Fibroblast of the aortic adventitia (primary cell): ENCODE measurements around the gene CTDSP1. TPM values are rescaled to one million over a fixed set of nuclear protein-coding genes. Genes with fewer than 3 reads are reported as not detected.
A peak's percentile ranks its signal among the peaks of the same experiment; 100 is the strongest.

ENCODE experiments used
- DNase-seq: peaks from one replicate; pipeline ENCODE4 v3.0.0-alpha.2; 2010; ENCODE audit warnings: low read depth
- H3K4me3 ChIP-seq: 2 replicates; pipeline ENCODE4 v1.5.1; 2011; ENCODE audit warnings: low read depth, mild to moderate bottlenecking, control low read depth, low read length, moderate library complexity
- total RNA-seq: library from RNA; depleted of rRNA; stranded (reverse); fragments of >200 nt; gene quantifications from 2 replicates; pipeline ENCODE4 v1.2.3, GENCODE V29; 2012; ENCODE audit warnings: low replicate concordance
- TF ChIP-seq, protein P1 (sequence below): IDR thresholded peaks from 2 replicates; pipeline ENCODE4 v1.5.1; 2011; ENCODE audit warnings: mild to moderate bottlenecking, low read length, control low read depth, inconsistent platforms; ENCODE audit not compliant: insufficient read depth

The CTDSP1 gene
- total RNA-seq, 1 donor: 70.4 TPM

DNA sequence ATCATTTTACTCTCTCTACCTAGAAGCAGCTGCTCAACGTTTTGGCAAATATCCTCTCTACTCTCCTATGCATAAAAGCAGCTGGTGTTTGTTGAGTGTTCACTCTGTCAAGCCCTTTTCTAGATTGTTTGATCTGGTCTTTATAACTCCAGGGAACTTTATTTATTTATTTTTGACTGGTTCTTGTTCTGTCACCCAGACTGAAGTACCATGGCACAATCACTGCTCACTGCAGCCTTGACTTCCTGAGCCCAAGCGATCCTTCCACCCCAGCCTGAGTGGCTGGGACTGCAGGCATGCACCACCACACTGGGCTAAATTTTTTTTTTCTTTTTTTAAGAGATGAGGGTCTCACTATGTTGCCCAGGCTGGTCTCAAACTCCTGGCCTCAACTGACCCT is 30.3 kb upstream of the CTDSP1 start:
- TF ChIP-seq, protein P1, sequence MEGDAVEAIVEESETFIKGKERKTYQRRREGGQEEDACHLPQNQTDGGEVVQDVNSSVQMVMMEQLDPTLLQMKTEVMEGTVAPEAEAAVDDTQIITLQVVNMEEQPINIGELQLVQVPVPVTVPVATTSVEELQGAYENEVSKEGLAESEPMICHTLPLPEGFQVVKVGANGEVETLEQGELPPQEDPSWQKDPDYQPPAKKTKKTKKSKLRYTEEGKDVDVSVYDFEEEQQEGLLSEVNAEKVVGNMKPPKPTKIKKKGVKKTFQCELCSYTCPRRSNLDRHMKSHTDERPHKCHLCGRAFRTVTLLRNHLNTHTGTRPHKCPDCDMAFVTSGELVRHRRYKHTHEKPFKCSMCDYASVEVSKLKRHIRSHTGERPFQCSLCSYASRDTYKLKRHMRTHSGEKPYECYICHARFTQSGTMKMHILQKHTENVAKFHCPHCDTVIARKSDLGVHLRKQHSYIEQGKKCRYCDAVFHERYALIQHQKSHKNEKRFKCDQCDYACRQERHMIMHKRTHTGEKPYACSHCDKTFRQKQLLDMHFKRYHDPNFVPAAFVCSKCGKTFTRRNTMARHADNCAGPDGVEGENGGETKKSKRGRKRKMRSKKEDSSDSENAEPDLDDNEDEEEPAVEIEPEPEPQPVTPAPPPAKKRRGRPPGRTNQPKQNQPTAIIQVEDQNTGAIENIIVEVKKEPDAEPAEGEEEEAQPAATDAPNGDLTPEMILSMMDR: no peak
- no peak overlapping the region for H3K4me3 ChIP-seq
- DNase-seq: no peak

DNA sequence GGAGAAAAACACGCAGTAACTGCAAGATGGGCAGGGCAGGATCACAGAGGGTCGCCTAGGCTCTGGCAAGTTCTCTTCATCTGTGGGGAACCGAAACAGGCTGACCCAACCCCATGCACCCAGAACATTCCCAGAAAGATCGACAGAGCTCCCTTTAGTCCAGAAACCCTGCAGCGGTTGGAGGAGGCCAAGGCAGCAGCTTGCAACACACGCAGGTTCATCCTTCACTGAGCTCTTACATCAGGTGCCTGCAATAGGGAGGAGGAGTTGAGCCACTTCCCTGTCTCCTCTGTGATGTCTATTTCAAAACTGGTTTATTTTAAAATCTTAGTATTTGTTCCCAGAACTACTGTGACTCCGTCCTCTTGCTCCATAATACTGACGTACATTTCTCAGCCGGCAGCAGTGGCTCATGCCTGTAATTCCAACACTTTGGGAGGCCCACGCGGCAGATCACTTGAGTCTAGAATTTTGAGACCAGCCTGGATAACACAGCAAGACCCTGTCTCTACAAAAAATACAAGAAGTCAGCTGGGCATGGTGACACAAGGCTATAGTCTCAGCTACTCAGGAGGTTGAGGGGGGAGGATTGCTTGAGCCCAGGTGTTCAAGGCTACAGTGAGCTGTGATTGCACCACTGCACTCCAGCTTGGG is 29.1 kb upstream of the CTDSP1 start:
- H3K4me3 ChIP-seq: no peak overlapping the region
- DNase-seq: peak; percentile 48
- TF ChIP-seq, protein P1: no peak

DNA sequence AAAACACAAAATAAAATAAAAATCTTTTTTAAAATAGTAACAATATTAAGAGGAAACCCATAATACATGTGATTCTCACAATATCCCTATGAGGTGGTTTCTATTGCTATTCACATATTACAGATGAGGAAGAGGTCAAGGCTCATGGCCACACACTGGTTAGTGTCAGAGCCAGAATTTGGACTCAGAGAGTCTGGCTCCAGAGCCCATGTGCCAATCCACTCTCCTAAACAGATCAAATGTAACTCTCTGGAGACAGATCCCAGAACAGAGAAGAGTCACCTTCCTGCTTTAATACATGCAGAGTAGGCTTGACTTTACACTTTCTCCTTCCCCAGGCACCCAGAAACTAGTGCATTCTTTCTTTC is 27.7 kb upstream of the CTDSP1 start:
- H3K4me3 ChIP-seq: no peak overlapping the region
- TF ChIP-seq, protein P1: no peak
- no peak for DNase-seq

DNA sequence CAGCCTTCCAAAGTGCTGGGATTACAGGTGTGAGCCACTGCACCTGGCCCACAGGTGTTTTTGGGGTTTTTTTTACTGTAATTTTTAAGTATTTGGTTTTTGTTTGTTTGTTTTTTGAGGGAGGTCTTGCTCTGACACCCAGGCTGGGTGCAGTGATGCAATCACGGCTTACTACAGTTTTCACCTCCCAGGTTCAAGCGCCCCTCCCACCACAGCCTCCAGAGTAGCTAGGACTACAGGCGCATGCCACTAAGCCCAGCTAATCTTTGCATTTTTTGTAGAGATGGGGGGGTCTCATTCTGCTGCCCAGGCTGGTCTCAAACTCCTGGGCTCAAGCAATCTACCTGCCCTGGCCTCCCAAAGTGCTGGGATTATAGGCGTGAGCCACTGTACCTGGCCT is 24.9 kb upstream of the CTDSP1 start:
- TF ChIP-seq, protein P1: no peak
- no peak for DNase-seq
- no peak overlapping the region for H3K4me3 ChIP-seq

DNA sequence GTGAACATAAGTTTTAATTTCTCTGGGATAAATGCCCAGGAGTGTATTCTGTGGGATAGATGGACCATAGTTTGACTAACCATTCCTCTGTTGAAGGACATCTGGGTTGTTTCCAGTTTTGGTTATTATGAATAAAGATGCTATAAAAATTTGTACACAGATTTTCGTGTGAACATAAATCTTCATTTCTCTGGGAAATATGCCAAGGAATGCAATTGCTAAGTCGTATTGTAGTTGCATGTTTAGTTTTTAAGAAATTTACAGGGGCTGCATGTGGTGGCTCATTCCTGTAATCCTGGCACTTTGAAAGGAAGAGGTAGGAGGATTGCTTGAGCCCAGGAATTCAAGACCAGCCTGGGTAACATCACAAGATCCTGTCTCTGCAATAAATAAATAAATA is 24.5 kb upstream of the CTDSP1 start:
- no peak overlapping the region for H3K4me3 ChIP-seq
- TF ChIP-seq, protein P1: no peak
- peak; percentile 82 for DNase-seq

DNA sequence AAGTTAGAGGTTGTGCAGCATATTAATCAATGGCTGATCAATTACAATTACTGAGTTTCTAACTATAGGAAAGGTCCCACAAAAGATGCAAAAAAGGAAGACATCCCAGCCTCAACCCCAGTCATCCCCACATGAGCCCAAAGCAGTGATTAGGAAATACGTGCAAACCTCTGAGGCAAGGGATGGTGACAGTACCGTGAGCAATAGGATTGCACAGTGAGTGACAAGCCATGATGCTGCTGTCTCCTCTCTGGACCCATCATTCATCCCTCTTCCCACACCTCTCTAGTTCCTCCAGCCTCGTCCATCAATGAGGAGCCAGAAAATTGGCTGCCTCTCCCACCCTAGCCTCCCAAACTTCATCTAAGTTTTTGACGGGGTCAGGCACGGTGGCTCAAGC is 21.6 kb upstream of the CTDSP1 start:
- DNase-seq: no peak
- TF ChIP-seq, protein P1: no peak
- H3K4me3 ChIP-seq: no peak overlapping the region

DNA sequence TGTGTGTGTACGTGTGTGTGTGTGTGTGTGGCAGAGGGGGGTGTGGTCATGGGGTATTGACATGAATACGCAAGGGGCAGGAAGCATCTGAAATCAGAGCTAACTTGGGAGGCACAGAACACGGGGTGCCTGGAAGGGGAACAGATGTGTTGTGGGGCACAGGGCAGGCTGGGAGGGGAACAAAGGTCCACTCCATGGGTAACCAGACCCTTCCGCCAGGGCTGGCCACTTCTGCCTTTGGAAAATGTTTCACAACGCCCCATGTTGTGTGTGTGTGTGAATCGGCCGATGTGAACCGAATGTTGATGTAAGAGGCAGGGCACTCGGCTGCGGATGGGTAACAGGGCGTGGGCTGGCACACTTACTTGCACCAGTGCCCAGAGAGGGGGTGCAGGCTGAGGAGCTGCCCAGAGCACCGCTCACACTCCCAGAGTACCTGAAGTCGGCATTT is 17.7 kb upstream of the CTDSP1 start, which contains the start of gene SLC11A1:
SLC11A1 (plus strand) TSS at position 358 of the 451 bp plus-strand sequence. CDS start 96 bp downstream, outside the sequence.
- no peak within 1 kb of the TSS for H3K4me3 ChIP-seq
- TF ChIP-seq, protein P1: no peak
- DNase-seq: no peak
